Panc1 (cell line): ENCODE results near the gene STMND1. TPM values are rescaled to one million over a fixed set of nuclear protein-coding genes. Genes with fewer than 3 reads are reported as not detected.

Experiments
- ATAC-seq: fragments of 200-7000 bp; cut with Tn5 transposase; 2 replicates; pipeline ENCODE4 v1.9.1; 2020; ENCODE audit warnings: mild to moderate bottlenecking, moderate library complexity
- Bru-seq: library from RNA; stranded (reverse); fragments of 400-500 nt; gene quantifications from one replicate; lab custom pipeline; 2021; lab: Mats Ljungman, UMichigan
- BruChase-seq, 2 experiments: library from RNA; stranded (reverse); fragments of 400-500 nt; gene quantifications; one replicate each; lab custom pipeline; 2021; lab: Mats Ljungman, UMichigan
- BruUV-seq: library from RNA; stranded (reverse); fragments of 400-500 nt; replicated peaks from 2 replicates; lab custom pipeline; 2021; lab: Mats Ljungman, UMichigan
- CTCF ChIA-PET: fragments of 300-600 bp; sonication (Branson Sonifier 250); formaldehyde crosslinking; loops from one replicate; lab custom pipeline; 2022; ENCODE audit warnings: antibody characterized with exemption; lab: Charles Lee
- POLR2A ChIA-PET: fragments of 300-600 bp; sonication (Branson Sonifier 250); formaldehyde crosslinking; loops from one replicate; lab custom pipeline; 2022; ENCODE audit warnings: antibody characterized with exemption; lab: Charles Lee
- DNase-seq: peaks from one replicate; pipeline ENCODE4 v3.0.0-alpha.2; 2010; ENCODE audit warnings: low read depth, low spot score
- H3K27ac ChIP-seq: 2 replicates; pipeline ENCODE4 v1.5.1; 2011; ENCODE audit warnings: mild to moderate bottlenecking, low read length, inconsistent platforms
- H3K27me3 ChIP-seq: fragments of 200-500 bp; sonication (Bioruptor generic); 2 replicates; pipeline ENCODE4 v1.6.0; 2014; ENCODE audit warnings: low read length, inconsistent platforms; ENCODE audit not compliant: control insufficient read depth, insufficient read depth
- H3K36me3 ChIP-seq: fragments of 200-500 bp; sonication (Bioruptor generic); 2 replicates; pipeline ENCODE4 v1.5.1; 2014; ENCODE audit warnings: inconsistent platforms, mild to moderate bottlenecking, low read length, moderate library complexity; ENCODE audit not compliant: control insufficient read depth, insufficient read depth
- H3K4me1 ChIP-seq: 2 replicates; pipeline ENCODE4 v1.5.1; 2011; ENCODE audit warnings: inconsistent platforms, mild to moderate bottlenecking, low read length, moderate library complexity; ENCODE audit not compliant: control insufficient read depth, insufficient read depth
- H3K4me3 ChIP-seq, 2 experiments: 2 replicates each; pipeline ENCODE4 v1.5.1; 2011 to 2012; ENCODE audit warnings: low read depth in 2 of 2, low read length in 2 of 2, mild to moderate bottlenecking in 2 of 2, inconsistent platforms in 1 of 2, moderate library complexity in 1 of 2
- H3K9me3 ChIP-seq: fragments of 200-500 bp; sonication (Bioruptor generic); 2 replicates; pipeline ENCODE4 v1.5.1; 2014; ENCODE audit warnings: low read depth, mild to moderate bottlenecking, inconsistent platforms, low read length, moderate library complexity; ENCODE audit not compliant: control insufficient read depth, insufficient read depth
- POLR2AphosphoS5 ChIP-seq: IDR thresholded peaks from 2 replicates; pipeline ENCODE4 v1.6.1; 2012; ENCODE audit warnings: mild to moderate bottlenecking, low read depth, low read length, moderate library complexity
- SIN3A ChIP-seq: IDR thresholded peaks from 2 replicates; pipeline ENCODE4 v1.6.1; 2012; ENCODE audit warnings: low read depth, mild to moderate bottlenecking, low read length, moderate library complexity, borderline replicate concordance; ENCODE audit not compliant: insufficient read depth
- TCF7L2 ChIP-seq: IDR thresholded peaks from 2 replicates; pipeline ENCODE4 v1.6.1; 2011; ENCODE audit warnings: mild to moderate bottlenecking, low read depth, low read length, inconsistent platforms
- in situ Hi-C: cut with HindIII; loops from 2 replicates; pipeline ENCODE4 v1.10.0; 2016; ENCODE audit warnings: low sequenced_read_pairs, low pct_unique_long_range_greater_than_20kb
- intact Hi-C: fragments of 100-400 bp; cut with micrococcal nuclease; formaldehyde crosslinking; loops from one replicate; pipeline ENCODE4 v1.10.0; 2022; ENCODE audit not compliant: unreplicated experiment
- long read RNA-seq: library from polyadenylated mRNA; unstranded; transcript quantifications from one replicate; pipeline ENCODE4 v2.0.0, GENCODE V29; 2021; ENCODE audit not compliant: unreplicated experiment
- polyA plus RNA-seq: library from polyadenylated mRNA; unstranded; fragments of >200 nt; gene quantifications from one replicate; pipeline ENCODE4 v1.2.1, GENCODE V29; 2012; ENCODE audit warnings: missing spikeins; ENCODE audit not compliant: insufficient read length
- total RNA-seq: library from RNA; stranded (reverse); gene quantifications from one replicate; pipeline ENCODE4 v1.2.1, GENCODE V29; 2021; ENCODE audit not compliant: unreplicated experiment
- TF ChIP-seq, protein P1 (sequence below), 2 experiments: IDR thresholded peaks; 2 replicates each; pipeline ENCODE4 v1.6.1; 2011 to 2012; ENCODE audit warnings: low read depth in 2 of 2, control low read depth in 1 of 2, low read length in 1 of 2, mild to moderate bottlenecking in 1 of 2, moderate library complexity in 1 of 2; ENCODE audit not compliant: insufficient read depth in 1 of 2
- TF ChIP-seq, protein P2 (sequence below): fragments of 450-650 bp; IDR thresholded peaks from 2 replicates; pipeline ENCODE4 v1.5.1; 2017; ENCODE audit warnings: mild to moderate bottlenecking

STMND1 gene
- total RNA-seq (not detected), Bru-seq, nascent RNA (percentile 3 among the genes with signal in this experiment), BruChase-seq, experiment 1, labeled RNA remaining after a 2-hour chase (not detected), BruChase-seq, experiment 2, labeled RNA remaining after a 6-hour chase (percentile 4 among the genes with signal in this experiment)
- not detected for polyA plus RNA-seq
- long read RNA-seq: 0 reads

DNA sequence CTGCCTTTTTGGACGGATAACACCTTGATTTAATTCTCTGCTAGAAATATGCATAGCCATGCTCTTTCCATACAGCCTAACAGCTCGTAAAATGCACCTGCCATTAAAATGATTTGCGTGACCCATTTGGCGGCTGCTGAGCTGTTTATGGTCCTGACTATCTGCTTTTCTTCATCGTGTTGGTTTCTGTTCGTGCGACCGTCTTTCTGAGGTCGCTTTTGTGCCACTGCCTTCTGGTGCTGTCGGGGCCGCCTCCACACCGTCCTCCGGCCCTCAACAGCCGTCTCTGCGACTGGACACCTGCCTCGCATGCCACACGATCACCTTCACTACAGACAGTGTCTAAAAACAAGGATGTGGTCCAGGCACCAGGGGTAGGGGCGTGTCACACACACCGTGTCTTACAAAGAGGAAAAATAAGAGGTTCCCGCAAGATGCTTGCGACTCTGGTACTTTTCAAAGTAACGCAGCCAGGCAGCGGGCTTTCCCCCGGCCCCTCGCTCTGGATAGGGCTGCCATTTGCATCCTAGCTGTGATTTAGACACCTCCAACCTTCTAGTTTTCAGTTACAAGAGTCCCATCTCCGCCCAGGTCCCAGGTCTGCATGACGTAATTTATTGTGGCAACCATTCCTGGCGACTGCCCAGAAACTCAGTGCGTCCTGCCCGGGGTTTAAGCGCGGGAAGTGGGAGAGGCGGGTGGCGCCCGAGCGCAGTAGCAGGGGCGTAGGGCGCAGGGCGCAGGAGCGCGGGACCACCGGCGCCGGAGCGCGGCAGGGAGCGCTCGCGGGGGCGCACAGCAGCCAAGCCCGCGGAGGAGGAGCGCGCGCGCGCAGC lies at the start of gene STMND1:
Gene STMND1, plus strand, starts transcription at position 629 of the 836 bp plus-strand sequence. CDS start 208 bp downstream, outside the sequence.
- no TSS peak for BruUV-seq
- Histone ChIP-seq H3K36me3 (no peaks in the 10 kb centered on the region), H3K27ac (no peak within 1 kb of the TSS), H3K4me3 (peak within 1 kb of the TSS; percentile 43 to 50), H3K27me3 (peaks cover 30% of the 10 kb centered on the region), H3K9me3 (no peaks in the 10 kb centered on the region), H3K4me1 (no peaks in the 10 kb centered on the region; the same call in 1 of the 2 replicates)
- in situ Hi-C loops (no loop called here), intact Hi-C loops (no loop called here)
- TF ChIP-seq, protein P1, sequence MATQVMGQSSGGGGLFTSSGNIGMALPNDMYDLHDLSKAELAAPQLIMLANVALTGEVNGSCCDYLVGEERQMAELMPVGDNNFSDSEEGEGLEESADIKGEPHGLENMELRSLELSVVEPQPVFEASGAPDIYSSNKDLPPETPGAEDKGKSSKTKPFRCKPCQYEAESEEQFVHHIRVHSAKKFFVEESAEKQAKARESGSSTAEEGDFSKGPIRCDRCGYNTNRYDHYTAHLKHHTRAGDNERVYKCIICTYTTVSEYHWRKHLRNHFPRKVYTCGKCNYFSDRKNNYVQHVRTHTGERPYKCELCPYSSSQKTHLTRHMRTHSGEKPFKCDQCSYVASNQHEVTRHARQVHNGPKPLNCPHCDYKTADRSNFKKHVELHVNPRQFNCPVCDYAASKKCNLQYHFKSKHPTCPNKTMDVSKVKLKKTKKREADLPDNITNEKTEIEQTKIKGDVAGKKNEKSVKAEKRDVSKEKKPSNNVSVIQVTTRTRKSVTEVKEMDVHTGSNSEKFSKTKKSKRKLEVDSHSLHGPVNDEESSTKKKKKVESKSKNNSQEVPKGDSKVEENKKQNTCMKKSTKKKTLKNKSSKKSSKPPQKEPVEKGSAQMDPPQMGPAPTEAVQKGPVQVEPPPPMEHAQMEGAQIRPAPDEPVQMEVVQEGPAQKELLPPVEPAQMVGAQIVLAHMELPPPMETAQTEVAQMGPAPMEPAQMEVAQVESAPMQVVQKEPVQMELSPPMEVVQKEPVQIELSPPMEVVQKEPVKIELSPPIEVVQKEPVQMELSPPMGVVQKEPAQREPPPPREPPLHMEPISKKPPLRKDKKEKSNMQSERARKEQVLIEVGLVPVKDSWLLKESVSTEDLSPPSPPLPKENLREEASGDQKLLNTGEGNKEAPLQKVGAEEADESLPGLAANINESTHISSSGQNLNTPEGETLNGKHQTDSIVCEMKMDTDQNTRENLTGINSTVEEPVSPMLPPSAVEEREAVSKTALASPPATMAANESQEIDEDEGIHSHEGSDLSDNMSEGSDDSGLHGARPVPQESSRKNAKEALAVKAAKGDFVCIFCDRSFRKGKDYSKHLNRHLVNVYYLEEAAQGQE (IDR thresholded peaks at IDR 0.05; ENCODE audit: insufficient read depth in 1 of 2, low read depth in 2 of 2, low read length in 1 of 2): no peak
- no peak for TF ChIP-seq TCF7L2
- no peak for TF ChIP-seq SIN3A
- TF ChIP-seq, protein P2, sequence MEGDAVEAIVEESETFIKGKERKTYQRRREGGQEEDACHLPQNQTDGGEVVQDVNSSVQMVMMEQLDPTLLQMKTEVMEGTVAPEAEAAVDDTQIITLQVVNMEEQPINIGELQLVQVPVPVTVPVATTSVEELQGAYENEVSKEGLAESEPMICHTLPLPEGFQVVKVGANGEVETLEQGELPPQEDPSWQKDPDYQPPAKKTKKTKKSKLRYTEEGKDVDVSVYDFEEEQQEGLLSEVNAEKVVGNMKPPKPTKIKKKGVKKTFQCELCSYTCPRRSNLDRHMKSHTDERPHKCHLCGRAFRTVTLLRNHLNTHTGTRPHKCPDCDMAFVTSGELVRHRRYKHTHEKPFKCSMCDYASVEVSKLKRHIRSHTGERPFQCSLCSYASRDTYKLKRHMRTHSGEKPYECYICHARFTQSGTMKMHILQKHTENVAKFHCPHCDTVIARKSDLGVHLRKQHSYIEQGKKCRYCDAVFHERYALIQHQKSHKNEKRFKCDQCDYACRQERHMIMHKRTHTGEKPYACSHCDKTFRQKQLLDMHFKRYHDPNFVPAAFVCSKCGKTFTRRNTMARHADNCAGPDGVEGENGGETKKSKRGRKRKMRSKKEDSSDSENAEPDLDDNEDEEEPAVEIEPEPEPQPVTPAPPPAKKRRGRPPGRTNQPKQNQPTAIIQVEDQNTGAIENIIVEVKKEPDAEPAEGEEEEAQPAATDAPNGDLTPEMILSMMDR: no peak
- ChIA-PET CTCF (no interaction called here), POLR2A (no interaction called here)
- ATAC-seq (peak; percentile 56), DNase-seq (no peak)

DNA sequence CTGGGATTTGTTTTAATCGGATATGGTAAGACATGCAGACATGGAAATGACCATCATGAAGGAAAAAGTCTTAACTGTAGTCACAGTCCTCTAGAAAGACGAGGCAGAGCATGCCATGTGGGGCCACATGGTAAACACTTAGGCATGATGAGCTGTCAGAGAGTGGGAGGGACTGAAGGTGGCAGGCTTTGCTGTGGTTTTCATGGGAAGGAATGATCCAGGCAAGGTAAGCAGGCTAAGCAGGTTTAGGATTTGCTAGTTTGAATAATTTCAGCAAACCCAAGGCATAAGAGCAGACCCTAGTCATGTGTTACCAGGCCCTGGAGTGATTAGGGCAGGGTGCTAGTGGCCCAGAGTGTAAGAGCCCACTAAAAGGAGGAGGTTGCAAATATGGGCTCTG lies 47.2 kb upstream of the STMND1 start:
- POLR2A ChIA-PET: no interaction called here
- Histone ChIP-seq H3K9me3 (no peaks in the 10 kb centered on the region), H3K4me1 (no peaks in the 10 kb centered on the region), H3K4me3 (no peak overlapping the region), H3K27me3 (no peaks in the 10 kb centered on the region; the same call in none of the 2 replicates), H3K27ac (no peak overlapping the region), H3K36me3 (no peaks in the 10 kb centered on the region)
- BruUV-seq: no TSS peak
- intact Hi-C loops (no loop called here), in situ Hi-C loops (no loop called here)
- TF ChIP-seq POLR2AphosphoS5 (no peak), SIN3A (no peak), TCF7L2 (no peak)
- TF ChIP-seq, protein P1 (IDR thresholded peaks at IDR 0.05; ENCODE audit: insufficient read depth in 1 of 2, low read depth in 2 of 2, low read length in 1 of 2): no peak
- TF ChIP-seq, protein P2: no peak
- ATAC-seq: no peak
- CTCF ChIA-PET: interaction anchor here (0.7 kb wide), 1 partner anchor 69 kb away, joined by 4 read pairs; no protein-coding TSS in a partner anchor
- no peak for DNase-seq
